ENCODE data around the gene MSMP.

Gene MSMP

DNA sequence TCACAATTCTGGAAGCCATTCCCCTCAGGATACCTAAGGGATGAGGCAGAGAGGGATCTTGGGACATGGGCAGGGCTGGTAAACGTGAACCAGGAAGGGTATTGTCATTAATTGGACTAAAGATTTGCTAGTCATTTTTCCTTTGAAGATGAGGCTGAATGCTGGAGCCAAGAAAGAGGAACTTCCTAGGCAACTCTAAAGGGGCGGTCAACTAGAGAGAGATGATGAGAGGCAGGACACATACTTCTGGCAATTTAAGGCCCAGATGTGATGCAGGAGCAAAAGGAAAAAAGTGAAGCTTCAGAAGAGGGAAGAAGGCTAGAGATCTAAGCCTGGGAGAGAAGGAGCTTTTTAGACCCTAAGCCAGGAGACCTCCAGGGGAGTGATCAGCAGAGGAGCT lies 10.6 kb downstream of the MSMP start:
- no peak for DNase-seq (ENCODE audit: low read depth)

DNA sequence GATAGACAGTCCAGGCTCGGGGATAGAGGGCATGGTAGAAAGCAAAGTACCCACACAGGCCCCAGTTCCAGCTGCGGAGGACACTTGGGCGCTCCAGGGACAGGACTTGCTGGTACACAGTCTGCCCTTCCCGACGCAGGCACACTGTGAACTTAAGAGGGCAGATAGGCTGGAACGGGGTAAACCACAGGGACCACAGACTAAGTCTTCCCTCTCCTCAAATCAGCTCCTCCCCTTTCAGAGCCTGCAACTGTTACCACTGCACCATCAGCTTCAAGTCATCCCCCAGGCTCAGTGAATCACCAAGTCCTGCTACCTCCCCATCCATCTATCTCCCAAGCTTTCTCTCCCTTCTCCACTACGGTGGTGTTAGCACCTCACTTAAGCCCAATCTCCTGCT lies 12.3 kb downstream of the MSMP start:
- DNase-seq (ENCODE audit: low read depth): no peak

DNA sequence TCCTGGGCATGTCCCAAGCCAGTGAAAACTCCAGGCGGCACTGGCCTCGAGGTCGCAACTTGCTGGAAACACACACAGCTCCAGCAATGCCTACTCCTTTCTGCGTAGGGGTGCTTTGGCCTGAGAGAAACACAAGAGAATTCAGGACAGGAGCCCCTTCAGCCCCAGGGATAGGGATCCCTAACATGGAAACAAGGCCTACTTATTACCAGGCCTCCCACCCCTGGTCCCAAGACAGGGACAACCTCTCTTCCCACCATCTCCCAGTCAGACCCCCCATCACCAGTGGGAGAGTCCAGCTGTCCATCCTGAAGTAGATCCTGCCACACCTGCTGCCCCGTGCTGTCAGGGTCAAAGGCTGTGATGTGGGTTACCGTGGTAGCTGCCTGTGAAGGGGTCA lies 13.8 kb downstream of the MSMP start:
- no peak for DNase-seq (ENCODE audit: low read depth)

DNA sequence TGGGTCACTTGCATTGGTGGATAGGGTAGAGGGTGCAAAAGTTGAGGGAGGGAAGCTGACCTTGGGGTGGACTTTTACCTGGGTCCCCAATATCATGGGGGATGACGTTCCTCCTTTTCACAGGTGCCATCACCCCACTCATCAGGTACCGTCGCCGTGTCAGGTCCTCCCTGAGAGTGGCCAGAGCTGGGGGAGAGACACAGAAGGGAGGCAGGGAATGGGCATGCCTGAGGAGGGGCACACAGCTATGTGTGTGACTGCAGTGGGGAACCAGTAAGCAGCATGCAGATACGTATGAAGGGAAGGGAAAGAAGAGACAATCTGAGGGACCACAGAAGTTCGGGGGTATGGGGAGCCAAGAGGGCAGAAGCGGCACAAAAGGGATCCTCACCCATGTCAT lies 15.2 kb downstream of the MSMP start:
- no peak for DNase-seq (ENCODE audit: low read depth)

DNA sequence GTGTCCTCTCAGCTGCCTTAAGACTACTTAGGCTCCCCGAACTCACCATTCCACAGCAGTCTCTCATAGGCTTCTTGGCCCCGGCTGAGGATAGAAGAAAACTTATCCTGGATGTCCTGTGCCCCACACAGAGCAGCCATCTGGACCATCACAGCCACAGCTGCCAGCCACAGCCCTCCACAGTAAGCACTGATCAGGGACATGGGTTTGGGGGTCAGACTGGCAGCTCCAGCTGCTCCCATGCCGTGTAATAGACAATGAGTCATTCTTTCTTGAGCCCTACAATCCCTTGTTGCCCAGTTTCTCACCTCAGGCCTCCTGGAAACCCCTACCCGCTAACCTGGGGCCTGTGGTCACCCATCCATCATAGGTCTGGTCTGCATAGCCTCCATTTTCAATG lies 15.9 kb downstream of the MSMP start:
- no peak for DNase-seq (ENCODE audit: low read depth)

DNA sequence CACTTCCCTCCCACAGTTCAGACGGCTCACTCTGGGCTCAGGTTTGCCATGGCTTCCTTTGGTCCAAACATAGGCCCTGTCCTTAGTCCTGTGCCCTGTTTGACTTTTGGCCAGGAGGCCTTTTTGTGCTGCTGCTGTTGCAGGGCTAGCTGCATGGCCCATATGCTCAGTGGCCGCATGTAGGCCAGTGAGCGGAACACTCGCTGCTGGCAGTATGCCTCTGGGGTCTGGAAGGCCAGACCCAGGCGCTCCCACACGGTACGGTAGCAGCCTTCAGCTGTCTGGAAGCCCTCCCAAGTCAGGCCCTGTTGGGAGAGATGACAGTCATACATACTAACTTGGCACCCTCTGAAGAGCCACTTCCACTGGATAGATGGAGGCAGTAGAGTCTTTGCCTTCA lies 16.9 kb downstream of the MSMP start:
- DNase-seq (ENCODE audit: low read depth): no peak

DNA sequence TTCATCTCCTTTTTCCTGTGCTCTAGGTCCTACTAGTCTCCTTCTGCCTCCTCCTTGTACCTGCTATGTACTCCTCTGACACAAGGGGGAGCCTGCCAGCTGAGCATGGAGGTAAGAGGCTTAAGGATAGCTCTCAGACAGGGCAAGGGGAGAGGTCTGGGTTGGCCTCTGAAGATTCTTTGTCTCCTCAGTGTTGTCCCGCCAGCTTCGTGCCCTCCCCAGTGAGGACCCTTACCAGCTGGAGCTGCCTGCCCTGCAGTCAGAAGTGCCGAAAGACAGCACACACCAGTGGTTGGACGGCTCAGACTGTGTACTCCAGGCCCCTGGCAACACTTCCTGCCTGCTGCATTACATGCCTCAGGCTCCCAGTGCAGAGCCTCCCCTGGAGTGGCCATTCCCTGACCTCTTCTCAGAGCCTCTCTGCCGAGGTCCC lies 17.9 kb downstream of the MSMP start:
- DNase-seq (ENCODE audit: low read depth): peak; percentile 49

DNA sequence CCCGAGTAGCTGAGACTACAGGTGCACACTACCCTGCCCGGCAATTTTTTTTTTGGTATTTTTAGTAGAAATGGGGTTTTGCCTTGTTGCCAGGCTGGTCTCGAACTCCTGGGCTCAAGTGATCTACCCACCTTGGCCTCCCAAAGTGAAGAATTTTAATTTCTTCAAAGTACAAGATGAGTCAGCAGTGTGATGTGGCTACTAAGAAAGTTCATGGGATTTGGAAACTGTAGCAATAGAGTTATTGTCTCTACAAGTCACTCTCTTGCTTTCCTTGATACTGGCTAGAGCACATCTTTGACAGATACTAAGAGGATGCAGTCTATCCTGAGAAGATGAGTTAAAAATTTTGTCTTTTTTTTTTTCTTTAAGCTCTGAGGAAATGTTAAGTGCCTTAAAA lies 20.0 kb downstream of the MSMP start:
- no peak for DNase-seq (ENCODE audit: low read depth)

DNA sequence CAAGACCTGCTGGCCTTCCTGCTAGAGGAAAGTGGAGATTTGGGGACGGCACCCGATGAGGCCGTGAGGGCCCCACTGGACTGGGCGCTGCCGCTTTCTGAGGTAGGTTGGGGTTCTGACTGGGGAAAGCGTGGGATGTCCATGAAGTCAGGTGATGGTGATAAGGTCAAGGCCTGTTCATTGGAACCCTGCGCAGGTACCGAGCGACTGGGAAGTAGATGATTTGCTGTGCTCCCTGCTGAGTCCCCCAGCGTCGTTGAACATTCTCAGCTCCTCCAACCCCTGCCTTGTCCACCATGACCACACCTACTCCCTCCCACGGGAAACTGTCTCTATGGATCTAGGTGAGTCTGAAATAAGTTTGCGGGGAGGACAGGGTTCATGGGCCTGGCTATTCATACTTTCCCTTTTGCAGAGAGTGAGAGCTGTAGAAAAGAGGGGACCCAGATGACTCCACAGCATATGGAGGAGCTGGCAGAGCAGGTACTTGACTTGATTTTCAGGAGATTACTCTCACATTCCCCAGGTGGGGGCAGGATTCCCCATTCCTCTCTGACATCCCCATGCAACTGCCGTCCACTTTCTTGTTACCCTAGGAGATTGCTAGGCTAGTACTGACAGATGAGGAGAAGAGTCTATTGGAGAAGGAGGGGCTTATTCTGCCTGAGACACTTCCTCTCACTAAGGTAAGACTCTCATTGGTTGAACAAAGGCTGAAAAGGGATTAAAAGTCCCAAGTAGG lies 21.1 kb downstream of the MSMP start:
- DNase-seq (ENCODE audit: low read depth): no peak

DNA sequence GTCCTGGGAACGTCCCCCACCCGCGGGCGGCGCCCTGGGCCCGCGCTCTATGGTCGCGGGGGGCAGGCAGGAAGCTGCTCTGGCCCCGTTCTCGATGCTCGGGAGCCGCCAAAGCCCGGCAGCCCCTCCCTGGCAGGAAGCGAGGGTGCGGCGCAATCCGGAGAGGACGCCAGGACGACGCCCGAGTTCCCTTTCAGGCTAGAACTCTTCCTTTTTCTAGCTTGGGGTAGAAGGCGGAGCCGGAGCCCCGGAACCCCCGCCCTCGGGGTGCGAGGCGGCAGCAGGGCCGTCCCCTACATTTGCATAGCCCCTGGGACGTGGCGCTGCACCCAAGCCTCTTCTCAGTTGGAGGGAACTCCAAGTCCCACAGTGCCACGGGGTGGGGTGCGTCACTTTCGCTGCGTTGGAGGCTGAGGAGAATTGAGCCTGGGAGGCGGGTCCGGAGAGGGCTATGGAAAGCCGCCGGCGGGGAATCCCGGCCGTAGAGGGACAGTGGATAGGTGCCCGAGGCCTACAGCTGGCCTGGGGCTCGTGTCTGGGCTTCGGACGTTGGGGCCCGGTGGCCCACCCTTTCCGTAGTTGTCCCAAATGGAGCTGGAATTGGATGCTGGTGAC lies 21.8 kb downstream of the MSMP start, which contains the start of the genes CREB3 and TLN1:
TSS of gene CREB3 (plus strand) at position 482 of the 615 bp plus-strand sequence. CDS start at position 589, 107 bp downstream.
TSS of gene TLN1 (minus strand) at position 11 of the 615 bp plus-strand sequence. CDS start 6,501 bp downstream, outside the sequence.
- DNase-seq (ENCODE audit: low read depth): peak; percentile 92

DNA sequence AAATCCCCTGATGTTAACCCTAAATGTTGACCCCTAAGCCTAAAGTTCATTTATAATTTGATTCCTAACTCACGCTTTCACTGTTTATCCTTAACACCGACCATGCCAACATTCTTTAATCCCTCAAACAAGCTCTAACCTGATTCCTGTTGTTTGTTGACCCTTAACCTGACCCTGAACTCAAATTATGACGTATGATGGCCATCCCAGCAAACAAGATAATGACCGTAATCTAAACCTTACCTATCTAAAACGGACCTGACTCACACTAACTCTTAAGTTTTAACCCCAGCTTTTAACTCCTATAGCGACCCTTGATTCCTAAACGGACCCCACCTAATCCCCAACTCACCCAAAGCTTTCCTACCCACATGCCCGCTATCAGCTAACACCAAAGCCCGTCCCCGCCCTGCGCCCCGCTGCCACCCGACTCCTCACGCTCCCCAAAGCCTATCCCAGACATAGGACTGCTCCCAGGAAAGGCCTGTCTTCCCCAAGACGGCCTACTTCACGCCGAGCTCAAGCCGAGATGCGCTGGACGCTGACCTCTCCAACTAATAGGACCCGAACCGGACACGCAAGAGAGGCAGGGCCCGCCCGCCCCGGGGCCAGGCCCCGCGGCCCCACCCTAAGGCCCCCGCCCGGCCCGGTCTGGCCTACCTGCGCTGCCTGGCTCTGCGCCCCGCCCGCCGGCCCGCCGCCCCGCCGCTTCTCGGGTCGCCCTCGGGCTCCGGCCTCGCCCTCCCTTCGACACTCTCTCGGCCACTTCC lies 22.5 kb downstream of the MSMP start:
- no peak for DNase-seq (ENCODE audit: low read depth)

DNA sequence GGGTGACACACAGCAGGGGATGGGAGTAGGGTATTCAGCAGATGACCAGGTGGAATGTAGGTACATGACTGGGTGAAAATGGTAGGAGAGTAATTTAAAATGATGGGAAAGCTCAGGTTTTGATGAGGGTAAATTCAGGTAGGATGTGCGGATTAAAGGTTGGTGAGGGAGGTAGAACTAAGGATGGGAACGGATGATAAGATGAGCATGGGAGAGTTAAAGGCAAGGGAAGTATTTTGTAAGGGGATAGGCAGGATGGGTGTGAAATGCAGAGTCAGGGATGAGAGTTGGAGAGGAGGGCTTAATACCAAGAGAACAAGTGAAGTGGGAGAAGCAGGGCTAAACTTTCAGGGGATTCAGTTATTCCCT lies 23.6 kb downstream of the MSMP start:
- no peak for DNase-seq (ENCODE audit: low read depth)

DNA sequence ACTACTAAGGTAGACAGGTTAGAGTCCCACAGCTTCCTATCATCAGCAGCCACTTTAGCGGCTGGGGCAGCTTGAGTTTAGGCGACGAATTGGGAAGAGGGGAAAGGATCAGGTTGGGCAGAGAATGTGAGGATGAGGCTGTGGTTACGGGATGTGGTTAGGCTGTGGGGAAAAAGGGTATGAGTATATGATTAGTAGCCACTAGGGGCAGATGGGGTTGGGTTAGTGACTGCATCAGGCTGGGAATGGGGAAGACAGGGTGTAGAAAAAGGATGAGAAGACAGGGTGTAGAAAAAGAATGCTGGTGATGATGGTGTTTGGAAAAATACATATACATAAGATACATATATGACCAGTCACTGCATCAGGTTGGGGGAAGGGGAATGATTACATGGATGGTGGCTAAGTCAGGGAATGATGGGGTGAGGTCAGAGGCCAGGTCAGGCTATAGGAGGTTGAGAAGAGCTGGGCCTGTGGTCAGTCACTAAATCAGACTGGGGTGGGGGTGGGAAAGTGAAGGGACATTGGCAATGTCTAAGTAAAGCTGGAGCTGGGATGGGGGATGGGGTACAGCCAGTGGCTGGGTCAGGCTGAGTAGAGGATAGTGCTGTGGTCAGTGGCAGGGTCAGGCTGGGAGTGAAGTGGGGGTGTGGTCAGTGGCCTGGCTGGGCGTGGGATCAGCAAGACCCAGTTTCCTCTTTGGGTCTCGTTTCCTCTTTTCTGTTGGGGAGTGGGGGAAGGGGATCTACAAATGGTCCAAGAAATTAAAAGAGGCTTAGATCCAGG lies 24.2 kb downstream of the MSMP start:
- DNase-seq (ENCODE audit: low read depth): no peak

DNA sequence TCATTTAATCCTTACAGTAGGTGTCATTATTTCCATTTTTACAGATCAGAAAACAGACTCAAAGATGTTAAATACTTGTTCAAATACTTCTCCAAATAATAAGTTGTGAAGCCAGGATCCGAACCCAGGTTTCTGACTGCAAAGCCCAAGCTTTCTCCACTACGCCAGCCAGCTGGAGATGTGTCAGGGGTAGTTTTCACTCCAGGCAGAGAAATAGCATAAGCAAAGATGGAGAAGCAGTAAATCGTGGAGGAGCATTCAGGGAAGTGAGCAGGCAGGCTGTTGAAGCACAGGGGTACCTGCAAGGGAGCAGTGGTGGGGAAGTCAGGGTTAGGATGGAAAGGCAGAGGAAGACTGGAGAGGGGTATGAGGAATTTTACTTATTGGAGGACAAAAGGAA lies 25.0 kb downstream of the MSMP start:
- no peak for DNase-seq (ENCODE audit: low read depth)

DNA sequence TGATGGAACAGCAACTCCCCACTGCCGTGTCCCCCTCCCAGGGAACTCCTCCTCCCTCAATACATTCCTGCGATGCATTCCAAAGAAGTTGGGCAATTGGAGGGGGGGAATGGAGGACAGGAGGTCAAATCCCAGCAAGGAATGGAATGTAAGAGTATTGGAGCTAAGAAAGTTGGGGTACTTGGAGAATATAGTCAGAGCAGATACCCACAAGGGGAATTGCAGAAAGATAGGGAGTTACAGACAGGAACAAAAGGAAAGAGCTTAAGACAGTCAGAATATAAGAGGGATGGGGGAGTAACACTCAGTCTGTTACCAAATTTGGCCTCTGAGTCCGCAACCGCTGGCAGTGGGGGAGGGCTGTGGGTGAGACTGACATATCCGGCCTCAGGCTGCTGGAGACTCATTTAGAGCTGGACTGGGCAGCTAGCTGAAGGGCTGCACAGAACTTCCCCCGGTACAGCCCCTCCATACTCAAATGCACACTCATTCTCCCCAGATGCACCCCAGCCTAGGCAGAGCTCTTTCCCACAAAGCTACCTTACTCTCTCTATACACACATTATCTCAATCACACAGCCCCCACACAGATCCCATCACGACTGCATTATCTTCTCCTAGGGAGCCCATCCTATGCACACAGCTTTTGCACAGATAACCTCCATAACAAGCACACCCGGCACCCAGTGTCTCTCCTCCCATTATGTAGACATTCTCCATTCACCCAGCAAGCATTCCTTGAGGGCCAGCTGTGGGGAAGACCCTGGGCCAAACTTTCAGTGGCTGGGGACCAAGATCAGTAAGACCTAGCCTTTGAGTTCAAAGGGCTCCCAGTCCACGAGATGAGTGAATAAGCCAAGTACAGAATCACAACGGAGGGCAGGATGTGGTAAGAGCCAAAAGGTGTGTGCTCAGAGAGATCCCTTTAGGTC lies 25.8 kb downstream of the MSMP start:
- DNase-seq (ENCODE audit: low read depth): no peak

DNA sequence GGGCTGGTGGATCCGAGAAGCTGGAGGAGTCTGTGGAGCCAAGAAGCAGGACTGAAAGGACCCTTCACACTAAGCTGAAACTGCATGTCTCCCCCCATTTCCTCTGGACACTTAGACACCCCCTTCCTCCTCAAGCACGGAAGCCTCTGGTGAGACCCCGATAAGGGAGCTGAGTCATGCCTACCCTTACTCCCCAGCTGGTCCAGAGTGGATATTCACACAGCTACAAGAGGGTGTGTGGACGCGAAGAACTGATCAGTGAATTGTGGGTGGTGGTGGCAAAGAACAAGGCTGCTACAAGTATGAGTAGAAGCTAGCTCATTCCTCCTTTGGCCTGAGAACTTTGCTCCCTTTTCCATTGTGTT lies 26.4 kb downstream of the MSMP start:
- DNase-seq (ENCODE audit: low read depth): no peak

DNA sequence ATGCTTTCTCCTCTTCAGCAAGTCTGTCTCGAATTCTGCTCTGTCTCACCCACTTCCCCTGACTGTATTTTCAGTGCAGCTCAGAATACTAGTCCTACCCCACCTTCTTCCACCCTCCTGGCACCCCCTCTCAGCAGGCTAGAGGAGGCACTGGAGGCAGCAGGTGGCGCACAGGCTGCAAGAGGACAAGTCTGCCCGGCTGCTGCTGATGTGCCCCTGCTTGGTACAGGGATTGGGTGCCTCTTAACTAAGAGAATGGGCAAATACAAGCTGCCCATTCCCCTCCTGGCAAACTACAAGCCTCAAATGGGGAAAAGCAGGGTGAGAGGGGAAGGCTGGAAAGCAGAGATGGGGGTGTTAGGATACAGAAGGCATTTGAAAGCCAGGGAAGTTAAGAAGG lies 27.1 kb downstream of the MSMP start:
- peak; percentile 21 for DNase-seq (ENCODE audit: low read depth)

DNA sequence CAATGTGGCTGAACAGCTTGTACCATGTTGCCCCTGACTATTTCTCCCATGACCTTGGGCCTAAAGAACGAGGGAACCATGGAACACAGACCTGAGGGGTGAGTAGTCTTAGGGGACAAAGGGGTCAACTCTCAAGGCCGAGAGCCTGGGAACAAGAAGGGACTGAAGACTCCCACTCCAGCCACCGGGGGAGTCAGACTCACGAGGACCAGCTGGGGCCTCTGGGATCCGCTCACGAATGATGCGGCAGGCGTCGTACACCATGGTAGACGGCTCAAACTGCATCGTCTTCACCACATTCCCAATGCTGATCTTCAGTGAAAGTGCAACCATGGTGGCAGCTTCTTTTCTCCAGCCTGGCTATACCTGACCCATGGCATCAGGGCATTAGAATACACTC lies 28.7 kb downstream of the MSMP start:
- no peak for DNase-seq (ENCODE audit: low read depth)

DNA sequence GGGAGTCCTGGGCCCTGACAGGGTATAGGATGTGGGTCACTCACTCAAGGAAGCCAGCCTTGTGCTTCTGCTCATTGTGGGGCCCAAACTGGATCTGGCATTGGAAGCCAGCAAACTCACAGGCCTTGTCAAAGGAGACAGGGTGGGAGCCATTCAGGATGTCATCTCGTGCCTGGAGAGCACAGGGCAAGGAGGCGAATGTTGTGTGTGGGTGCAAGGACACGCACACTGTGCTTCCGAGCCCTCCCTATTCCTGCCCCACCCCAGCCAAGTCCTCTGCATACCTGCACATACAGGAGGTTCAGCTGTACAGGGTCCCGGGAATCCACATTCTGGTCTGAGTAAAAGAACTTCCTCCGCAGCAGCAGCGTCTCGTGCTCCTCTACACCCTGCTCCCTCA lies 30.2 kb downstream of the MSMP start:
- no peak for DNase-seq (ENCODE audit: low read depth)

DNA sequence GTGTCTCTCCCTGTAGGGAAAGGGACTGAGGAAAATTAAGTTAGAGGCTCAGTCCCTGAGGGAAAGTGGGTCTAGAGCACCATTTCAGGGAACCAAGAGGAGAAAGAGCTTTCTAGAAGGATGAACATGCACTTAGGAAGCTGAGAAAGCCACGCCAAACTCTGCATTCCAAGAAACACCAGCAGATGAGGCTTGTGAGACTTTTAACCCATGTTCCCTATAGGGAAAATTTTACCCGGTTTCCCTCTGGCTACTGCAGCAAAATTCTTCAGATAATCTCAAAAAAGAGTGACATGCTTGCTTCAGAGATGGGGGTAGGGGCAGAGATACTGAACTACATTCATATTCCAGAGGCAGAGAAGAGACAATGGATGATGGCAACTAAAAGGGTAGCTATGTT lies 30.6 kb downstream of the MSMP start:
- DNase-seq (ENCODE audit: low read depth): no peak

DNA sequence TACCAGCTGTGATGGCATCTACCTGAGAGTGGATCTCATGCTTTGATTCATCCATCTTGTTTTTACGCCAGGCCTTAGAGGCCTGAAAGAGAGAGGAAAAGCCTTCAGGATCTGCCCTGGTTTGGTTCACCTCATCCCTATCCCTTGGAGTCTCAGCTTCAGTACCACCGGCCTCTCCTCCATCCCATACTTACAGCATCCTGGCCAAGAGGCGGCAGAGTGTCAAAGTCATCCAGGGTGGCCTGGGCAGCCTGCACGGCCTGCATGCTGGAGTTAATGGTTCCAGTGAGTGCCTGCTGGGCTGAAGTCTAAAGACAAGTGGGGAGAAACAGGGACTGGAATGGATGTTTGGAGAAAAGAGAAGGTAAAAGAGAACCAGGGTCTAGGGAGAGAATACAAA lies 34.5 kb downstream of the MSMP start:
- no peak for DNase-seq (ENCODE audit: low read depth)
